Spleen (tissue), 7 donors: ENCODE data around the gene VSNL1.

Experiments
- CTCF ChIP-seq, 11 experiments: fragments of 200-600 bp in 7 of 11; fragments of 450-650 bp in 4 of 11; sonication (generic) in 4 of 11; IDR thresholded peaks in 8 of 11; conservative IDR thresholded peaks in 3 of 11; 1 replicate in 7 of 11; 2 replicates in 4 of 11; pipeline versions ENCODE4 v1.4.0 to v1.8.0; 2016 to 2021; ENCODE audit warnings: antibody characterized with exemption in 11 of 11, inconsistent platforms in 4 of 11, mild to moderate bottlenecking in 1 of 11
- POLR2A ChIP-seq, 3 donors: fragments of 450-650 bp; IDR thresholded peaks; one replicate each; pipeline ENCODE4 v1.5.1; 2017; ENCODE audit warnings: antibody characterized with exemption in 3 of 3, mild to moderate bottlenecking in 1 of 3
- POLR2AphosphoS5 ChIP-seq, 3 donors: sonication (generic); formaldehyde crosslinking; IDR thresholded peaks; one replicate each; pipeline ENCODE4 v1.5.1; 2017; ENCODE audit warnings: antibody characterized with exemption in 3 of 3
- donor health status: DM: no; HTN: no; CAD: no; lungs with moderate emphysema.
- donor health status: DM: no; HTN: no; CAD: no.
- donor health status: DM: no; HTN: no; CAD: no.

GRCh38 chr2:17620280-17620679 lies 79.8 kb downstream of the VSNL1 start:
- no peak for TF ChIP-seq CTCF (IDR thresholded peaks at IDR 0.05 in 8 of 11, conservative IDR thresholded peaks at IDR 0.05 in 3 of 11)
- no peak for TF ChIP-seq POLR2A (IDR thresholded peaks at IDR 0.05)
- TF ChIP-seq POLR2AphosphoS5 (IDR thresholded peaks at IDR 0.05) = no peak
